Forelimb muscle (tissue), 1 donor: ENCODE data around the gene GCFC2. TPM values are rescaled to one million over a fixed set of nuclear protein-coding genes. Genes with fewer than 3 reads are reported as not detected.
"Not testable (repeated sequence)": the region's sequence is repeated elsewhere in the genome, so short reads cannot be mapped to it uniquely, and the experiment has no call there.

Experiments
- DNase-seq: peaks from one replicate; pipeline ENCODE4 v3.0.0-alpha.2; 2013; ENCODE audit warnings: low read depth
- polyA plus RNA-seq: library from polyadenylated mRNA; unstranded; fragments of 120-200 nt; gene quantifications from one replicate; pipeline ENCODE4 v1.2.1, GENCODE V29; 2013; ENCODE audit not compliant: insufficient read length

GCFC2 gene
- polyA plus RNA-seq, result 21.7 TPM

DNA sequence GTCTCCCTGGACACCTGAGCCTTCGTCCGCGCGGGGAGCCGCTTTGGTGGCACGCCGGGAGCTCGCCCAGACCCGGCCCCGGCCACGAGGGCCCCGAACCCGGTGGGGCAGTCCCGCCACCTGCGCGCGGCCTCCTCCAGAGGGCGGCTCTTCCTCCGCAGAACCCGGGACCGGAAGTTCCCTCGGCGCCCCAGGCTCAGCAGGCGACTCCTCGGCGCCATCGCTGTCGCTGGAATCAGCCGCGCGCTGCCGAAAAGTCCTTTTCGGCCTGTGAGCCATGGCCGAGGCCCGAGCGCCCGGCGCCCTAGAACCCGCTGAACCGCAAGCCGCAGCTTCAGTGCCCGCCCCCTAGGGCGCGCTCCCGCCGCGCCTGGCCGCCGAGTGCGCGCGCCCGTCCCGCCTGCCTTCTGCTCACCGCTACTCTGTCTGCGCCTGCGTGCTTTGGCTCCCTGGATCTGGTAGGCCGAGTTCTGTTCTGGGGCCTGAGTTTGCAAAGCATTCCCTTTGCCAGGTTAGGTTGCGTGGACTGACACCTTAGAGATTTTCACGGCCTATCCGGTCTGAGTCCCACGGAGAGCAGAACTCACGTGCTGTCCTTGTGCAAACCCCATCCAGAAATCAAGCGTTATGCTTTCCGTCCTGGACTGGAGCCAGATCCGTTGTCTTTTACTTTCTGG is at the start of gene GCFC2:
TSS of gene GCFC2 (minus strand) at position 339 of the 677 bp plus-strand sequence. CDS start at position 279, 60 bp downstream.
- DNase-seq, result peak; percentile 68

DNA sequence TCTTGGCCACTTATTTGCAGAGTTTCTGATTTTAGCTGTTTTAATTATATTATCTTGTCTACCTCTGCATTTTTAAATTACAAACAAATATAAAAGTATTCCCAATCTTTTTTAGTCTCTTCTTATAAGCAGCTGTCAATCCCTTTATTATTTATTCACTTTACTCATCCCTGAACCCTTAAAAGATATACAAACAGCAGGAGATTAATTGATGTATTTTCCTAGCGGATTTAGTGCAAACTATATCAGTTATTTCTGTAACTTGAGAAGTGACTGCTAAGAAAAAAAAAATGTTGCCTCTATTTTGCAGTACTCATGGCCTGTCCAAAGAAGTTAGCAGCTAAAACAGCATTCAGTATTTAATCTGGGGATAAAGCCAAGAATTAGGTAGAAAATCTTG is 42.1 kb upstream of the GCFC2 start:
- DNase-seq, result no peak

DNA sequence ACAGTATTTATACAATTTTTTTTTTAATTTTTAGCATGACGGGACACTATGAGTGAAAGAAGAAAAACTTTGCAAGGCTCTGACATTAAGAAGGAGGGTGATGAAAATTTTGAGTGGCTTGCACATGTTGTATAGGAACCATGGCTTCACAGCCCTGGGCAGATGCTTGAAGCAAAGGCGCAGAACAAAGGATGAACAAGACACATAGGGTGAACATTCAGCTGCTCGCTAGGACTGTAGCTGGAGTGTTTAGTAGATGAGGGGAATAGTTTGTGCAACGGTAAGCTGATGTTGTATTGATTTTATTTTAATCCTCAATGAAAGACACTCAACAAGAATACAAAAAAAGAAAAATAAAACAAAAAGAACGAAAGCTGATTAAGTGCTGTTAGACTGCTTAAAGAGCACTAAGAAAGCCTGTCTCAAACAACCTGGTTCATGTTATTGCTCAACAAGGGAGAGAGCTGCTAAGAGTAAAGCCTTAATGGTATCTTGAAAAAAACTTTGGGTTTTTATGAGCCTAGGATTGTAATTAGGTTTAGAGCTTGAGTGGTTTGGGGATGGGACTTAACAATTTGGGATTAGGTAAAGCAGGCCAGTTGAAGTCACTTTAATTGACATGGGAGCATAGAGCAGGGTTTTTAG is 41.2 kb upstream of the GCFC2 start:
- no peak for DNase-seq

DNA sequence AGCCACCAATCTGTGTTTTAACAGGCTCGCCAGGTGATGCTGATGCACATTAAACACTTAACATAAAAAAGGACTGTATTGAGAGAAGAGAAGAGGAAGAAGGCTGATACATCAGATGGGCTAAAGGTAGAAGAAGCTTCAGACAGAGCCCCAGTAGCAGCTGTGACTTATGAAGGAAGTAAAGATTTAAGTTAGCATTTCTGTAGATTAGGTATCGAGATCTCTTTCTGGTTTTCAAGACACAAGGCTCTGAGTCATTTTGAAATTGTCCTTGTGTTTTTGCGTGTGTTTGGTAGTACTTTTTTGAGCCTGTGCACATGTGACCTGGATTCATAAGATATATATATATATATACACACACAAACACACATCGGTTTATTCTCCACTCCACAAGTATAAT is 40.6 kb upstream of the GCFC2 start:
- no peak for DNase-seq

DNA sequence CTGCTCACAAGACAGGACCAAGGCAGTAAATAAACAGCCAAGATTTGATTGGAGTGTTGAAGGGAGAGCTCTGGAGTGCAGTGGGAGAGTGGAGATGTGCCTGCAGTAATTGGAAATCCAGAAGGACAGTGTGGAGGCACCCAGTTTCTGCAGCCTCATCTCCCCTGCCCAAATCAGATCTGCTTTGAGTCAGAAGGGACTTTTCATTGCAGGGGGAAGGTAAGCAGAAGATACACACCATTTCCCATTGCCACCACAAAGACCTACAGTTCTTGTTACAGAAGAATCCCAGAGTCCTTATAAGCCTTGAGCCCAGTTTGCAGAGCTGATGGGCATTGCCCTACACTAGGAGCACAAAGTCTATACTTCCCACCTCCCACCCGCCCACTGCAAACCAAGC is 27.2 kb upstream of the GCFC2 start:
- DNase-seq, result no peak

DNA sequence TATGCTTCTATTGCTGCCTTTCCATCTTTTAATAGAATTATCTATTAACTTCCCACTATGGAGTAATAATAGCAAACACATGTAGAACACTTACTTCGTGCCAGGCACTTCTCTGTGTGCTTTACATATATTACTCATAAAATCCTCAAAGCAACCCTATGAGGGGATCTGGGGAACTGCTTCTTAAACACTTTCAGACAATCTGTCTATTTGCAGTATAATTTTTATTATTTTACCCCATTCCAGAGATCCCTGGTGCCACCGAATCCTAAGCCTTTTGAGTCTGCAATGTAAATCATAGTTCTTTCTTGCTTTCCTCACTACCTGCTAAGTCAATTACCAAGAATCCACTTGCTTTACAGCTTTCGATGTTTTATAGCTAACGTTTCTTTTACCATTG is 25.6 kb upstream of the GCFC2 start:
- no peak for DNase-seq

DNA sequence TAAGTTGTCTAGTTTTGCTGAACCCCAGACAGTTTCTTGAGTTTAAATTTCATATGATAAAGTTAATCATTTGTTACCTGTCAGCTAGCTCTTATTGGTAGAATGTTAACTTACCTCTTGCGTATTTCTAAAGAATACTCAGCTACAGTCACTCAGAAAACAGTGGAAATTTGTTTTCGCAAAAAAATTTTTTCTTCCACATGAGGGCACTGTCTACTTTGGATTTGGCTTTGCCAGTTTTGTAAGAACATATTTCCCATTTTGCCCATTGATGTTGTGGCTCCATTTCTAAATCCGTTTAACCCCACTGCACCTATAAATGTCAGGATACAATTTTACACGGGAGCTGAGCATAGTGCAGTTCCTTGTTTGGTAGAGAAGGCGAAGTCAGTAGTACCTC is 19.1 kb upstream of the GCFC2 start:
- DNase-seq, result no peak

DNA sequence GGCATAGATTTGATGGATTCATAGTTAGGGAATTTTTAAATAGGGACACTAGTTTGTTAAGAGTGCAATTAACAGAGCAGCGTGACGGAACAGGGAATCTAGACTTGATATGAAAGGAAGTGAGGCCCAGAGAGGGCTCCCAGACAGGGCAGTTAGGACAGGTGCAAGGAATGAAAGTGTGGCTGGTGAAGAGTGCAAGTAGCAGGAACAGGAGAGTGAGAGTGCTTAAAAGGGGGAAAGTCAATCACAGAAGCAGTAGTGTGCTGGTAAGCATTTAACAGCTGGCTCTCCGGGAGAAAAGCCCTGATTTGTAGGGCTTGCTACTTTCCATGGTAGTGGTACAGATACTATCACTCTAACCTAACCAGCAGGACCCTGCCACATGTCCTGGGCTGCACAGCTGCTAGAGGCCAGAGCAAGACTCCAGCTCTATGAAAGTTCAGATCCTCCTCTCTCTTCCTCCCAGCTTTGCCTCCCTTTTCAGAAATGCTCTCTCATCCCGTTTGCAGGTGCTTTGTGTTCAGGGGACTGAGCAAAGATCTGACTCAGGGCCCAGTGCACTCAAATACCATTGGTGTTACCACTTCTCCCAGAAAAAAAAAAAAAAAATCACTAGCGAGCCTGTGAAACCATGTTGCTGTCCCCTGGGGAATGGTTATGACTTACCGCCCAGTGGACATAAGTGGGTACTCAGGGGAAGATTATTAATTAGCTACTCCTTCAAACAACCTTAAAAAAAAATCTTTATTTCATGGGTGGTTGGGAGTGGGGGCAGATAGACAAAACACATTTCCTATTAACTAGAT is 18.1 kb upstream of the GCFC2 start:
- no peak for DNase-seq

DNA sequence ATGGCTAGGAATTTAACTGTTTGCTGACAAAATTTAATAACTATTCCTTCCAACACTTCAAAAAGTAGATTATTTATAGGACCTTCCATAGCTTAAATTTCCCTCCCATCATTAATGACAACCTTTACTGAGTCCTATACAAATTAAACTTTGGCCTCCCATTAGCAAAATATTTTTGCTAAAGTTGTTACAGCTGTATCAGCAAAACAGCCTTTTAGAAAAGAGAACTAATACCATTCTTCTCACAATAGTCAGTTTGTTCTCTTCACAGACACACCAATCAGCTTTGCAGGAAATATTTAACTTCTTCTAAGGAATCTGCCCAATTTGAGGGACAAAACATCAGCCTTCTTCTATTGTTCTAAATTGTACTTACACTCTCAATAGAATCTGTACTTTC is 12.0 kb upstream of the GCFC2 start:
- no peak for DNase-seq

DNA sequence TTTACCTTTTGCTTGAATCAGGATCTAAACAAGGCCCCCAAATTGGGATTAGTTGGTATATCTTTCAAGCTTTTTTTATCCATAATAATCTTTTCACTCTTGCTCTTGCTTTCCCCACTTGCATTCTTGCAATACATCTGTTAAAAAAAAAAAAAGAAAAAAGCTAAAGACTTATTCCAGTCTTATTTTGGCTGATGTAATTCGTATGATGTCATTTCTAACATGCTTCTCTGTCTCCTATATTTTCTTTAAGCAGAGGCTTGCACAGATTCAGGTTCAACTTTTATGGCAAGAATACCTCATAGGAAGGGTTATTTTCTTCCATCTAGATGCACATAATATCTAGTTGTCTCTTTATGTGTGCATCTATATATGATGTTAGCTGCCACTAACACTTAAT is 9.8 kb upstream of the GCFC2 start:
- no peak for DNase-seq

DNA sequence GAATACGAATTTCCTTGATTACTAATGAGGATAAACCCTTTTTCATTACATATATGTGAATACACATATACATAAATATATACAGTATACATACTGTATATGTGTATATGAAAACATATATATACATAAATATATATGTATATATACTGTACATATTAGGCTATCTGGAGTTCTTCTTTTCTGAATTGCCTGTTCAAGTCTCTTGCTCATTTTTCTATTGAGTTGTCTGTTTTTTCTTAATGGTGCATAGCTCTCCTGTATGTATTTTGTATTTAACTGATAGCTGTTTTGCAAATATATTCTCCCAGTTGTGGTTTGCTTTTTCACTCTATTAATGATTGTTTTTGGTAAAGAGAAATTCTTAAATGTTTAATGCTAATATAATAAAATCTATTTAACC is 8.9 kb upstream of the GCFC2 start:
- no peak for DNase-seq

DNA sequence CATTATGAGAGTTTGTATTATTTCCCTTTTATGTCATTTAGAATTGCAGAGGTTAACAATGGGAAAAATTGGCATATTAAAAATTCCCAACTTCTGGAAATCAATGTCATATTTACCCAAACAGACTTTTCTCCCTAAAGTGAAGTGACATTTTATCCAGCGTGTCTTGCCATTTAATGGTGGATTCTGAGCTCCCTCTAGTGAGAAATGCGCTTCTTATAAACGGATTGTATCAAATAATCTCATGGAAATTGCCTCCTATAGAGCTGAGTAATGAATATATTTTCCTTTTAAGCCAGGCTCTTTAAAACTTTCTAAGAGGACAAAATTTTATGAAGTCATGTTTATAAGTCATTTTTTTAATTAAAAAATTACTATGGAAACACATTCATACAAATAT is 5.7 kb upstream of the GCFC2 start:
- DNase-seq, result no peak

DNA sequence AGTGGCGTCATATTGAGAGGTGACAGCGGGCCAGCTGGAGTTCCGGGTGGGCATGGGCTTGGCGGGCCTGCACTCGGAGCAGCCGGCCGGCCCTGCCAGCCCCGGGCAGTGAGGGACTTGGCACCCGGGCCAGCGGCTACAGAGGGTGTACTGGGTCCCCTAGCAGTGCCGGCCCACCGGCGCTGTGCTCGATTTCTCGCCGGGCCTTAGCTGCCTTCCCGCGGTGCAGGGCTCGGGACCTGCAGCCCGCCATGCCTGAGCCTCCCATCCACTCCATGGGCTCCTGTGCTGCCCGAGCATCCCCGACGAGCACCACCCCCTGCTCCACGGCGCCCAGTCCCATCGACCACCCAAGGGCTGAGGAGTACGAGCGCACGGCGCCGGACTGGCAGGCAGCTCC is 875 bp upstream of the GCFC2 start:
- DNase-seq, result not testable (repeated sequence)

DNA sequence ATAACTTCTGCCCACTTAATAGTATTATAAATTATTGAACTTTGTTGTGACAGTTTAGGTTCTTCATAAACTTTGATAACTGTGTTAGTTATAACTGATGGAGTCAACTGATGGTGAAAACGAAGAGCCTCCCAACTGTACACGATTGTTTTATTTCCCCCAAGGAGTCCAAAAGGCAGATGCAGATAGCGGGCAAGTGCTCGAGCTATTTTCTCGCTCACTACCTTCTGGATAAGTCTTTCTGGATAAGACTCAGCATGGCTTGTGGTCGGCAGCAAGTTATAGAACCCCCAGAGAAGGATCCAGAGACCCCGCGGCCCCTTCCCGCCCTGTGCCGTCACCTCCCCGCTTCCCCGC is 517 bp downstream of the GCFC2 start:
- DNase-seq, result no peak

DNA sequence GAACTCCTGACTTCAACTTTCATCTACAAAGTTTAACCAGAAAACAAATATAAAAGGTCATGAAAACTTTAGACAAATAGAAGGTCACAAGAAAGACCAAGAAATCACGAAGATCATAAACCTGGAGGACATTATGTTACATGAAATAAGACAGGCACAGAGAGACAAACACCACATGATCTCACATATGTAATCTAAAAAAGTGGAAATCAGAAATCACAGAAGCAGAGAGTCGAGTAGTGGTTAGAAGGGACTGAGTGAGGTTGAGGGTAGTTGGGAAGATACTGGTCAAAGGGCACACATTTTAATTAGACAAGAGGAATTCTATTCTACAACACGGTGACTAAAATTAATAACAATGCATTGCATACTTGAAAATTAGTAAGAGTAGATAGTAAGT is 1.4 kb downstream of the GCFC2 start:
- DNase-seq, result no peak

DNA sequence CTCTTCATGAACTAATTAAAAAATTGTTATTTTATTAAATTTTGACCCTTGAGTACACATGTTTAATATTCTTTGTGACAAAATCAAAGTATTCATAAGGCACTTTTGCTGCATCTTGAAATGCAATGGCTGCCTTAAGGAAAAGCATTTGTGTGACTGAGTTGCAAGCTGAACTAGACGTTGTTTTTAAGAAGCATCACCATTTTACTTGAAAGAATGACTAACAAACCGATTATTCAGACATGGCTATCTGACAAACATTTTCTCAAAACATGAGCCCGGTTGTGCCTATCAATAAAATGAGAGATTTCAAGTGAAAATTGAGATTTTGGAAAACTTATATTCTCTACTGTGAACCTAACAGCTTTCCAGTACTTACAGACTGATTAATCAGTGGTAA is 2.8 kb downstream of the GCFC2 start:
- DNase-seq, result no peak

DNA sequence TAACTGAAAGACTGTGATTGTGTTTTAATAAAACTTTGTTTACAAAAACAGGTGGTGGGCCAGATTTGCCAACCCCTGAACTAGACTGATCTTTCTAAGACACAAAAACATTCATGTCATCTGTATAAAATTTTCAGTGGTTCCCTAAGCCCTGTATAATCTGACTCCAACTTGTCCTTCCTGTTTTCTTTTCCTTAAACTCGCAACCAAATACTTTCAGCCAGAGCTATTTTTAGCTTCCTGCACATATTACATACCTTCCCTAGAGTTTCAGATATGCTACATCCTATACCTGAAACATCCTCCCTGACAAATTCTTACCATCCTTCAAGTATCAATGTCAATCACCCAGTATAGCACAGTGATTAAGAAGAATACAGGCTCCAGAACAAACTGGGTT is 4.8 kb downstream of the GCFC2 start:
- DNase-seq, result no peak

DNA sequence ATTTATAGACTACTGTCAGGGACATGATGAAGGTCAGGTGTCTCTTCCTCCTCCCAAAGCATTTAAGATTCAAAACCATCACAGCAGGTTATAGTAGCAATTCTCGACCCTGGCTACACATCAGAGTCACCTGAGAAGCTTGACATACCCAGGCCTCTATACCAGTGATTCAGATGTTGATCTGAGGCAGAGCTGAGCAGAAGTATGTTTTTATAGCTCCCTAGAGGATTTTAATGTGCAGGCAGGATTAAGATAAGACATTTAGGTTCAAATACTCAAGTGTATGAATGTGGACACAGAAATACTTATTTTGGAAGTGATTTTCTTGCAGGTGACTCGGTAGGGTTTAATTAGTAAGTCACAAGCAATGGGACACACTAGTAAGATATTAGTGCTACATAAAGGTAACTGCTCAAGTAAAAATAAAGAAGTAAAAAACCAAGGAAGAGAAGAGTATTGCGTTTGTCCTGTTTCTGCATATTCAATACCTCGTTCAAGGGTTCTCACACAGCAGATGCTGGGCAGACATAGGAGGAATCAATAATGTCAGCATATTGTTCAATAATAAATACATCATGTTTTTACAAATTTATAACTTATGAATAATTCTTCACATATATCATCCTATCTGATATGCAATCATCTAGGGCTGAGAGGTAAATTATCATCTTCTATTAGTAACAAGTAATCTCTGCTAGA is 7.0 kb downstream of the GCFC2 start:
- DNase-seq, result no peak

DNA sequence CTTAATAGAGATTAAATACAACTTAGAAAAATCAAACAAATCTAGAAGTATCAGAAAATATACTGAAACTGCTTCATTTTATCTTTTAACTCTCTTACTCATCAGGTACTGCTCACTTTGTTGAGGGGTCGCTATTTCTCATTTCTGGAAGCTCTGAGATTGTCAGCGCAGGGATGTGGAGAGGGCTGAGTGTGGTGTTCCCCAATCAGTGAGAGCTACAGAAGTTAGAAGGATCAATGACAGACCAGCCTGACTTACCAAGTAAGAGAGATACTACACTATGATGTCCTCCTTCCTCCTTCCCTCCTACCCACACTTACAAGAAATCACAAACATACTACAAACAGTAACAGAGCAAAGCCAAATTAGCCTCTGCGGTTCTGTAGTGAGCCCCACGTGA is 8.1 kb downstream of the GCFC2 start:
- no peak for DNase-seq

DNA sequence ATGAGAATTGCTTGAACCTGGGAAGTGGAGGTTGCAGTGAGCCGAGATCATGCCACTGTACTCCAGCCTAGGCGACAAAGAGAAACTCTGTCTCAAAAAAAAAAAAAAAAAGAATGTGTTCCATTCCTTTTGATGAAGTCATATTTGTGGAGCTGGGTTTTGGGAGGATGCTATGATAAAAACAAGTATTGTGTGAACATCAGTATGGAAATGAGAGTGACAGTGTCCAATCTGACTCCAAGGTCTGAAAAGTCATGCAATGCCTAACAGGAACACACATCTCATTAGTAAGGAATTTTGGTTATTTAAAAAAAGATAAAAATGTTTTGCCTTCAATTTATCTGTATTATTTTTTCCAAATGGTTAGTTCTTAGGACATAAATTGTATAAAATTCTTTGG is 11.8 kb downstream of the GCFC2 start:
- no peak for DNase-seq

DNA sequence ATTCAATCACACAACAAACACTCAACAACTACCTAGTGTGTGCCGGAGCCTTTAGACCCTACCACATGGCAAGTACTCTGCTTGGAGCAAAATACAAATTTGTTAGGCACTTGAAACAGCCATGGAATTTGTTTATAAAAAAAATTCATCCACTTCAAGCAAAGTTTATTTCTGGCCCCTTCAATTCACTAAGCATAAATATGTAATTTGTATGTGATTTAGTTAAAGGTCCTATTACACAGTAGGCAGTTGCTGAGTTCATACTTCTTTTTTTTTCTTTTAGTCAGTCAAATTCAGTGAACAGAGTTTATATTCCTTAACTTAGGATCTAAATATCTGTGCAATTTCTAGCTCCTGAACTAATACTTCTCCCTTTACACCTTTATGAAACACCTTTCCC is 22.5 kb downstream of the GCFC2 start:
- DNase-seq, result no peak

DNA sequence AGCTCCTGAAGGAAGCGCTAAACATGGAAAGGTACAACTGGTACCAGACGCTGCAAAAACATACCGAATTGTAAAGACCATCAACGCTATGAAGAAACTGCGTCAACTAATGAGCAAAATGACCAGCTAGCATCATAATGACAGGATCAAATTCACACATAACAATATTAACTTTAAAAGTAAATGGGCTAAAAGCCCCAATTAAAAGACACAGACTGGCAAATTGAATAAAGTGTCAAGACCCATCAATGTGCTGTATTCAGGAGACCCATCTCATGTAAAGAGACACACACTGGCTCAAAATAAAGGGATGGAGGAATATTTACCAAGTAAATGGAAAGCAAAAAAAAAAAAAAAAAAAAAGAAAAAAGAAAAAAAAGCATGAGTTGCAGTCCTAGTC is 27.3 kb downstream of the GCFC2 start:
- not testable (repeated sequence) for DNase-seq
